LNCAP (cell line): Measurements from ENCODE around the gene TACR1.
A peak's percentile ranks its signal among the peaks of the same experiment; 100 is the strongest.

Experiments
- TF ChIP-seq, protein P1 (sequence below): fragments of 450-650 bp; IDR thresholded peaks from 2 replicates; pipeline ENCODE4 v1.5.1; 2017; ENCODE audit warnings: mild to moderate bottlenecking

Gene TACR1

DNA sequence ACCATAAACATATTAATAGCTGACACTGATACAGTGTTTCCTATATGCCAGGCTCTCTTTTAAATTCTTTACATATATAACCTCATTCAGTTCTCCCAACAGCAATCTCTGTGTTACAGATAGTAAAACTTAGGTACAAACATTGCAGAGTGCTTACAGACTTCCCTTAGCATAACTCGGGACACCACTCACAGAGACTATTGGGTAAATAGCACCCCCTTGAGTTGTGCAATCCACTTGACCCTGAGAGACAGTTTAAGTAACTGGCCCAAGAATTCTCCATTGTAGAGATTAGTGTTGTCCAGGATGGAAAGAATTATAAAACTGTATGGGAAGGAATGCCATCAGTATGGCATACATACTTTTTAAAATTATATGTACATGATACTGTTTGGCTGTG lies 130.8 kb downstream of the TACR1 start:
- TF ChIP-seq, protein P1, sequence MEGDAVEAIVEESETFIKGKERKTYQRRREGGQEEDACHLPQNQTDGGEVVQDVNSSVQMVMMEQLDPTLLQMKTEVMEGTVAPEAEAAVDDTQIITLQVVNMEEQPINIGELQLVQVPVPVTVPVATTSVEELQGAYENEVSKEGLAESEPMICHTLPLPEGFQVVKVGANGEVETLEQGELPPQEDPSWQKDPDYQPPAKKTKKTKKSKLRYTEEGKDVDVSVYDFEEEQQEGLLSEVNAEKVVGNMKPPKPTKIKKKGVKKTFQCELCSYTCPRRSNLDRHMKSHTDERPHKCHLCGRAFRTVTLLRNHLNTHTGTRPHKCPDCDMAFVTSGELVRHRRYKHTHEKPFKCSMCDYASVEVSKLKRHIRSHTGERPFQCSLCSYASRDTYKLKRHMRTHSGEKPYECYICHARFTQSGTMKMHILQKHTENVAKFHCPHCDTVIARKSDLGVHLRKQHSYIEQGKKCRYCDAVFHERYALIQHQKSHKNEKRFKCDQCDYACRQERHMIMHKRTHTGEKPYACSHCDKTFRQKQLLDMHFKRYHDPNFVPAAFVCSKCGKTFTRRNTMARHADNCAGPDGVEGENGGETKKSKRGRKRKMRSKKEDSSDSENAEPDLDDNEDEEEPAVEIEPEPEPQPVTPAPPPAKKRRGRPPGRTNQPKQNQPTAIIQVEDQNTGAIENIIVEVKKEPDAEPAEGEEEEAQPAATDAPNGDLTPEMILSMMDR: no peak

GRCh38 chr2:75067506-75067905 lies 131.8 kb downstream of the TACR1 start:
- TF ChIP-seq, protein P1: no peak

GRCh38 chr2:75066121-75066902 lies 133.0 kb downstream of the TACR1 start:
- TF ChIP-seq, protein P1: no peak

DNA sequence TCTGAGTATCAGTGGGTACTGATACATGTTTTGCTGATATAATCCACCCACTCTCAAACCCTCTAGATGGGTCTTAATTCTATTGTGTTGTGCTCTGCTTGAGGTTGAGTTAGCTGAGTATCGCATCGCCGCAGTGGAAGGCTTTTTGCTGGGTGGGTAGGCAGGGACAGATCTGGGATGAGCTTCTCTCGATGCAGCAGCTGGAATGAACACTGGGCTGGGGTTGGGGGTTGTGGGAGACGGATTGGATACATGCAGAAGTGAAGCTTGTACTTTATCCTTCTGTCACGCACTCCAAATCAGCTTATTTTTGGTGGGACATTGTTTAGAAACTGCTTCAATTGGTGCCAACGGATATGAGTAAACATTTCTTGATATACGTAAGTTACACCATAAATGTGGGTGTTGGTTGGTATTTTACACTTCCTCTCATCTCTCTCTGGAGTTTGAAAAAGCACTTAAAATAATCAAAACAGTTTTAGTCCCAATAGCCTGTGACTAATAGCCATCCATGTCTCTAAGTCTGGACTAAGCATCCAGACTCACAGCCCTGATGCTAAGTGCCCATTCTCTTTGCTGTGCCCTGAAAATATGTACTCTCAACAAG lies 133.8 kb downstream of the TACR1 start:
- TF ChIP-seq, protein P1: no peak

GRCh38 chr2:75064691-75065396 lies 134.5 kb downstream of the TACR1 start:
- TF ChIP-seq, protein P1: peak; percentile 85

GRCh38 chr2:75063906-75064305 lies 135.4 kb downstream of the TACR1 start:
- TF ChIP-seq, protein P1: no peak

GRCh38 chr2:75058427-75058826 lies 140.9 kb downstream of the TACR1 start:
- TF ChIP-seq, protein P1: no peak
